Erythroblast (primary cell): Measurements from ENCODE around the gene ANKRD9.
A peak's percentile ranks its signal among the peaks of the same experiment; 100 is the strongest.

Experiments used
- GATA1 ChIP-seq: IDR thresholded peaks from 2 replicates; pipeline ENCODE4 v1.6.1; 2011; ENCODE audit warnings: low read depth, mild to moderate bottlenecking, control low read depth, low read length, moderate library complexity
- POLR2A ChIP-seq: IDR thresholded peaks from 2 replicates; pipeline ENCODE4 v1.6.1; 2011; ENCODE audit warnings: mild to moderate bottlenecking, low read length

- peak; percentile 3 for TF ChIP-seq POLR2A
- no peak for TF ChIP-seq GATA1
Observed at GRCh38 chr14:102500713-102501112, 8.9 kb downstream of the ANKRD9 start.
